ENCODE data around the gene KLHL17.

The KLHL17 gene

DNA sequence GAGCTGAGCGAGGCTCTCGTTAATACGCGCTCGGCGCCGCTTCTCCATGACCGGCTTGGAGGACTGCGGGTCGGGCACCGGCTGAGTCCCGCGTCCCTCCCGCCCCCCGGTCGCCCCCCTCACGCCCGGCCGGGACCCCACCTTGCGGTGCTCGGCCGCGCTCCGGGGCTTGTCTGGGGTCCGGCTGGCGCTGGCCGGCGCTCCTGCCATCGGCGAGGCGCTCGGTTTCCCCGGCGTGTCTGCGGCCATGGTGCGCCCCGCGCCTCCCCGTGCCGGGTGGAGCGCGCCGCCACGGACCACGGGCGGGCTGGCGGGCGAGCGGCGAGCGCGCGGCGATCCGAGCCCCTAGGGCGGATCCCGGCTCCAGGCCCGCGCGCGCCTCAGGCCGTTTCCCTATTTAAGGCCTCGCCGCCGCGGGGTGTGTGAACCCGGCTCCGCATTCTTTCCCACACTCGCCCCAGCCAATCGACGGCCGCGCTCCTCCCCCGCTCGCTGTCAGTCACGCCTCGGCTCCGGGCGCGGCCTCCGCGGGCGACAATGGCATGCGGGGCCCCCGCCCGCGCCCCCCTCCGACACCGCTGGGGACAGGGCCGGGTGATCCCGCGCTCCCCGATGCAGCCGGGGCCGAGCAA lies 39.5 kb downstream of the KLHL17 start, which contains the start of gene HES4:
Gene HES4, minus strand, starts transcription at position 373 of the 632 bp plus-strand sequence. Its CDS starts 124 bp downstream, at position 249.
- Histone ChIP-seq H3K4me2 (ENCODE audit: low read length) (no peak within 1 kb of the TSS), H3K4me3 (ENCODE audit: low read depth, low read length, poor library complexity, severe bottlenecking) (no peak within 1 kb of the TSS), H3K36me3 (ENCODE audit: insufficient read depth, low read length) (no peaks in the 10 kb centered on the region), H3K9me3 (ENCODE audit: low read length) (no peaks in the 10 kb centered on the region), H3K79me2 (ENCODE audit: insufficient read depth, low read length) (no peaks in the 10 kb centered on the region), H3K9me2 (ENCODE audit: low read depth, low read length) (no peaks in the 10 kb centered on the region), H3K9ac (ENCODE audit: low read length) (no peak within 1 kb of the TSS), H2AFZ (ENCODE audit: low read length) (no peak within 1 kb of the TSS), H3K4me1 (ENCODE audit: insufficient read depth, low read length, severe bottlenecking) (no peaks in the 10 kb centered on the region), H3K27me3 (ENCODE audit: insufficient read depth, low read length) (0 out of 2 replicates have a peak, but pooled peaks cover 8% of the 10 kb centered on the region), H3K27ac (ENCODE audit: low read depth, low read length, poor library complexity, severe bottlenecking) (no peak within 1 kb of the TSS), H3F3A (ENCODE audit: insufficient read depth, low read length) (no peaks in the 10 kb centered on the region), H4K20me1 (ENCODE audit: insufficient read depth, low read length) (no peaks in the 10 kb centered on the region)
- TF ChIP-seq, protein P1, sequence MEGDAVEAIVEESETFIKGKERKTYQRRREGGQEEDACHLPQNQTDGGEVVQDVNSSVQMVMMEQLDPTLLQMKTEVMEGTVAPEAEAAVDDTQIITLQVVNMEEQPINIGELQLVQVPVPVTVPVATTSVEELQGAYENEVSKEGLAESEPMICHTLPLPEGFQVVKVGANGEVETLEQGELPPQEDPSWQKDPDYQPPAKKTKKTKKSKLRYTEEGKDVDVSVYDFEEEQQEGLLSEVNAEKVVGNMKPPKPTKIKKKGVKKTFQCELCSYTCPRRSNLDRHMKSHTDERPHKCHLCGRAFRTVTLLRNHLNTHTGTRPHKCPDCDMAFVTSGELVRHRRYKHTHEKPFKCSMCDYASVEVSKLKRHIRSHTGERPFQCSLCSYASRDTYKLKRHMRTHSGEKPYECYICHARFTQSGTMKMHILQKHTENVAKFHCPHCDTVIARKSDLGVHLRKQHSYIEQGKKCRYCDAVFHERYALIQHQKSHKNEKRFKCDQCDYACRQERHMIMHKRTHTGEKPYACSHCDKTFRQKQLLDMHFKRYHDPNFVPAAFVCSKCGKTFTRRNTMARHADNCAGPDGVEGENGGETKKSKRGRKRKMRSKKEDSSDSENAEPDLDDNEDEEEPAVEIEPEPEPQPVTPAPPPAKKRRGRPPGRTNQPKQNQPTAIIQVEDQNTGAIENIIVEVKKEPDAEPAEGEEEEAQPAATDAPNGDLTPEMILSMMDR (IDR thresholded peaks at IDR 0.05; ENCODE audit: low read length), result no peak
- TF ChIP-seq EZH2 (IDR thresholded peaks at IDR 0.05; ENCODE audit: borderline replicate concordance, low read length), result no peak

DNA sequence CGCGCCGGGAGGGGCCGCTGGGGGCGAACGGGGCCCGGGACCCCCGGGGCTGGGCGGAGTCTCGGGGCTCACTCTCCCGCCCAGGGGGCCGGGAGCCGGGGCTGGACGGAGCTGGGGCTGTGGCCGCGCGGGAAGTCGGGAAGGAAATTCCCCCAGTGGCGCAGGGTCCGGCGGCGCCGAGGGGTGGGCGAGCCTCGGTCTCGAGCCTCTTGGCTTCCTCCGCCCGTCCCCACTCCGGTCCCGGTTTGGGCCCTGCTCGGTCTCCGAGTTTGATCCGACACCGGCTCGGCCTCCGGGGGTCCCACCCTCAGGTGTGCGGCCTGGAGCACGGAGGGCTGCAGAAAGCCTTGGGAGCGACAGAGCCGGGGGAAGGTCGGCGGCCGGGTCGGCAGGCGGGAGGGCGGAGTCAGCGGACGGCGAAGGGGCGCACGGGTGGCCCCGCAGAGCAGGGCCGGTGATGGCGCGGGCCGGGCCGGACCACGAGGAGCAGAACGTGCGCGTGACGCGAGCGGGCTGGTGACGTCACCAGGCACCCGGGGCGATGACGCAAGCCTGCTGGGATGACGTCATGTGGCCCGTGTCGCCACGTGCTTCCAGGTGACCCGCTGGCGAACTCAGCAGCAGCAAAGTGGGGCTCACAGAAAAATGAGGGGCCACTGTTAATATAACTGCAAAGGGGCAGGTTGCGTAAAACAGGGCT lies 40.1 kb downstream of the KLHL17 start:
- Histone ChIP-seq H3K4me1 (ENCODE audit: insufficient read depth, low read length, severe bottlenecking) (no peaks in the 10 kb centered on the region), H3F3A (ENCODE audit: insufficient read depth, low read length) (no peaks in the 10 kb centered on the region), H3K9me3 (ENCODE audit: low read length) (no peaks in the 10 kb centered on the region), H3K4me2 (ENCODE audit: low read length) (no peak overlapping the region), H2AFZ (ENCODE audit: low read length) (no peak overlapping the region), H3K27ac (ENCODE audit: low read depth, low read length, poor library complexity, severe bottlenecking) (no peak overlapping the region), H3K4me3 (ENCODE audit: low read depth, low read length, poor library complexity, severe bottlenecking) (no peak overlapping the region), H3K36me3 (ENCODE audit: insufficient read depth, low read length) (no peaks in the 10 kb centered on the region), H4K20me1 (ENCODE audit: insufficient read depth, low read length) (no peaks in the 10 kb centered on the region), H3K79me2 (ENCODE audit: insufficient read depth, low read length) (no peaks in the 10 kb centered on the region), H3K9me2 (ENCODE audit: low read depth, low read length) (no peaks in the 10 kb centered on the region), H3K27me3 (ENCODE audit: insufficient read depth, low read length) (0 out of 2 replicates have a peak, but pooled peaks cover 13% of the 10 kb centered on the region), H3K9ac (ENCODE audit: low read length) (no peak overlapping the region)
- no peak for TF ChIP-seq EZH2 (IDR thresholded peaks at IDR 0.05; ENCODE audit: borderline replicate concordance, low read length)

DNA sequence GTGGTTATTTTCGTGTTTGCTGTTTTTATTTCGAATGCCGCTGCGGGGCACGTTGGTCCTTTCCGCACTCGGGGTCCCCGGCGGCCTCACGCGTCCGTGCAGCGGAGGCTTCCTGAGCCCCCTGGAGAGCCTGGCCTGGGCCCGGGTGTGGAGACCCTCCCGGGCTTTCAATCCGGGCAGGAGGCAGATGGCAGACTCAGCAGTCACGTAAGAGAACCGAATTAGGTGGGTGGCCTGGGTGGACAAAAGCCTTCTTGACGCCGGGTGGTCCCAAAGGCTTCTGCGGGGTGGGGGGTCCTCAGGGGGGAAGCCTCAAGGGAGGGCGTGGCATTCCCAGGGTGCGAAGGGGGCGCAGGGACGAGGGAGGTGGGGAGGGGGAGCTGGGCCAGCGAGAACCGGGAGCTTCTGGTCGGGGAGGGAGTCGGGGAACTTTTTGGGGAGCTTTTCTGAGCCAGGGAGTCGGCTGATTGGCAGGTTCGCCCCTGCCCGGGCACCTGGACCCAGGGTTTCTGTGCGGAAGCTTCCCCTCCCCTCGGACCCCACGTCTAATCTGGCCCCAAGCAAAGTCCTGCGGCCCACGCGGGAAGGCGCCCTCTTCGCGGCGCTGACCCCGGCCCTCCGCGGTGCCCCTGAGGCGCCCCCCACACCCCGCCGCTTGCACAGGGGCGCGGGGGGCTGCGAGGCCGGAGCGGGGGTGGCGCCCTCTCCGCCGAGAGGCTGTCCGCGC lies 40.8 kb downstream of the KLHL17 start:
- Histone ChIP-seq H3K36me3 (ENCODE audit: insufficient read depth, low read length) (no peaks in the 10 kb centered on the region), H3K9me3 (ENCODE audit: low read length) (no peaks in the 10 kb centered on the region), H3K9ac (ENCODE audit: low read length) (no peak overlapping the region), H3K4me2 (ENCODE audit: low read length) (no peak overlapping the region), H3K27me3 (ENCODE audit: insufficient read depth, low read length) (peaks cover 16% of the 10 kb centered on the region; the same call in 1 of the 2 replicates), H2AFZ (ENCODE audit: low read length) (no peak overlapping the region), H4K20me1 (ENCODE audit: insufficient read depth, low read length) (no peaks in the 10 kb centered on the region), H3K4me1 (ENCODE audit: insufficient read depth, low read length, severe bottlenecking) (no peaks in the 10 kb centered on the region), H3K4me3 (ENCODE audit: low read depth, low read length, poor library complexity, severe bottlenecking) (no peak overlapping the region), H3F3A (ENCODE audit: insufficient read depth, low read length) (no peaks in the 10 kb centered on the region), H3K79me2 (ENCODE audit: insufficient read depth, low read length) (no peaks in the 10 kb centered on the region), H3K27ac (ENCODE audit: low read depth, low read length, poor library complexity, severe bottlenecking) (no peak overlapping the region), H3K9me2 (ENCODE audit: low read depth, low read length) (no peaks in the 10 kb centered on the region)
- TF ChIP-seq, protein P1 (IDR thresholded peaks at IDR 0.05; ENCODE audit: low read length), result no peak
- TF ChIP-seq EZH2 (IDR thresholded peaks at IDR 0.05; ENCODE audit: borderline replicate concordance, low read length), result no peak
